Body of pancreas (tissue), 4 donors: Measurements from ENCODE around the gene DEFB124. TPM values are rescaled to one million over a fixed set of nuclear protein-coding genes. Genes with fewer than 3 reads are reported as not detected.

Experiments used
- ATAC-seq: fragments of 150-250 bp; one replicate; pipeline ENCODE4 v1.9.1; 2016
- DNase-seq, 4 donors: peaks; one replicate each; pipeline ENCODE4 v3.0.0-alpha.2; 2019
- H3K27ac ChIP-seq, 4 donors: fragments of 200-600 bp; sonication (generic); 1 replicate in 3 of 4; 2 replicates in 1 of 4; pipeline versions ENCODE4 v1.5.1 to v1.6.1; 2016 to 2019; ENCODE audit warnings: mild to moderate bottlenecking in 1 of 4, mixed read lengths in 1 of 4, moderate library complexity in 1 of 4
- H3K27me3 ChIP-seq, 2 donors: fragments of 200-600 bp; sonication (generic); one replicate each; pipeline ENCODE4 v1.6.0; 2016; ENCODE audit warnings: mild to moderate bottlenecking in 1 of 2
- H3K36me3 ChIP-seq, 2 donors: fragments of 200-600 bp; sonication (generic); replicated peaks in 1 of 2; 2 replicates each; pipeline ENCODE4 v1.5.1; 2016; ENCODE audit warnings: low read depth in 2 of 2; ENCODE audit not compliant: insufficient read depth in 1 of 2
- H3K4me1 ChIP-seq: fragments of 200-600 bp; sonication (generic); one replicate; pipeline ENCODE4 v1.6.0; 2016
- H3K4me3 ChIP-seq, 2 donors: fragments of 200-600 bp; sonication (generic); 1 replicate in 1 of 2; 2 replicates in 1 of 2; pipeline ENCODE4 v1.5.1; 2016 to 2019
- H3K9me3 ChIP-seq, 3 donors: fragments of 200-600 bp; sonication (generic); 1 replicate in 2 of 3; 2 replicates in 1 of 3; pipeline ENCODE4 v1.5.1; 2016
- CTCF ChIP-seq, 7 experiments: fragments of 450-650 bp in 4 of 7; fragments of 200-600 bp in 3 of 7; sonication (generic) in 3 of 7; IDR thresholded peaks; one replicate each; pipeline ENCODE4 v1.5.1; 2016 to 2019; ENCODE audit warnings: antibody characterized with exemption in 7 of 7
- POLR2A ChIP-seq, 3 donors: fragments of 450-650 bp; IDR thresholded peaks; one replicate each; pipeline ENCODE4 v1.6.1; 2016; ENCODE audit warnings: antibody characterized with exemption in 3 of 3, mild to moderate bottlenecking in 2 of 3
- WGBS, 2 donors: methylation state at CpG; one replicate each; pipeline ENCODE4 v1.1.5; 2017; 5-methylcytosine and 5-hydroxymethylcytosine counted together
- intact Hi-C: fragments of 100-400 bp; cut with DNase I; formaldehyde crosslinking; loops from one replicate; pipeline ENCODE4 v1.15.1; 2023
- total RNA-seq, 2 donors: library from RNA; depleted of rRNA; stranded (reverse); fragments of >200 nt; gene quantifications; one replicate each; pipeline ENCODE4 v1.1.0, GENCODE V29; 2016

Gene DEFB124
- total RNA-seq, 2 donors from 2014 or later: not detected

GRCh38 chr20:31425797-31426196, 49.1 kb downstream of the DEFB124 start:
- Histone ChIP-seq H3K27ac (no peak overlapping the region), H3K36me3 (no peaks in the 10 kb centered on the region), H3K4me1 (no peaks in the 10 kb centered on the region), H3K9me3 (no peaks in the 10 kb centered on the region), H3K27me3 (no peaks in the 10 kb centered on the region), H3K4me3 (no peak overlapping the region)
- TF ChIP-seq CTCF (IDR thresholded peaks at IDR 0.05) (no peak), POLR2A (IDR thresholded peaks at IDR 0.05) (no peak)
- ATAC-seq: no peak
- intact Hi-C loops: no loop called here
- DNase-seq: no peak

GRCh38 chr20:31418307-31418706, 56.6 kb downstream of the DEFB124 start:
- ATAC-seq: no peak
- H3K27ac ChIP-seq: no peak overlapping the region
- no peaks in the 10 kb centered on the region for H3K27me3 ChIP-seq
- no peak for TF ChIP-seq CTCF (IDR thresholded peaks at IDR 0.05)
- TF ChIP-seq POLR2A (IDR thresholded peaks at IDR 0.05): no peak
- no peaks in the 10 kb centered on the region for H3K36me3 ChIP-seq
- no peaks in the 10 kb centered on the region for H3K4me1 ChIP-seq
- 65 to 70% methylated on average over 7 of the region's 7 CpGs for WGBS, 2 donors
- no peak overlapping the region for H3K4me3 ChIP-seq
- no peak for DNase-seq
- intact Hi-C loops: no loop called here
- H3K9me3 ChIP-seq: no peaks in the 10 kb centered on the region

GRCh38 chr20:31415653-31416052, 59.3 kb downstream of the DEFB124 start:
- TF ChIP-seq CTCF (IDR thresholded peaks at IDR 0.05): no peak
- TF ChIP-seq POLR2A (IDR thresholded peaks at IDR 0.05): no peak
- H3K4me3 ChIP-seq: no peak overlapping the region
- ATAC-seq (no peak), DNase-seq (no peak)
- H3K4me1 ChIP-seq: no peaks in the 10 kb centered on the region
- no peaks in the 10 kb centered on the region for H3K9me3 ChIP-seq
- 84 to 91% methylated on average over 2 of the region's 2 CpGs for WGBS, 2 donors
- H3K36me3 ChIP-seq: no peaks in the 10 kb centered on the region
- intact Hi-C loops: no loop called here
- no peak overlapping the region for H3K27ac ChIP-seq
- no peaks in the 10 kb centered on the region for H3K27me3 ChIP-seq

Other genes starting within 250 kb of the DEFB124 start
- gene DEFB115, start 217.5 kb downstream of the DEFB124 start, total RNA-seq: not detected
- gene DEFB116, start 166.5 kb downstream of the DEFB124 start, total RNA-seq: not detected
- not detected for gene DEFB118, start 106.5 kb downstream of the DEFB124 start, total RNA-seq
- not detected for gene DEFB119, start 84.5 kb downstream of the DEFB124 start, total RNA-seq
- gene DEFB121, start 68.9 kb downstream of the DEFB124 start, total RNA-seq: not detected
- gene DEFB123, start 34.5 kb downstream of the DEFB124 start, total RNA-seq: not detected
- 1 to 10 TPM in 1 of 2 donors, under 1 TPM in 1; 0.66 to 1.0 TPM for gene REM1, start 161 bp upstream of the DEFB124 start, total RNA-seq
- gene HM13, start 39.3 kb upstream of the DEFB124 start, total RNA-seq: 10 to 100 TPM; 73.2 to 79.4 TPM
- gene ID1, start 130.2 kb upstream of the DEFB124 start, total RNA-seq: 100 to 1,000 TPM; 169 to 245 TPM
- gene COX4I2, start 162.8 kb upstream of the DEFB124 start, total RNA-seq: not detected
- 100 to 1,000 TPM in 1 of 2 donors, 10 to 100 TPM in 1; 96.2 to 103 TPM for gene BCL2L1, start 247.7 kb upstream of the DEFB124 start, total RNA-seq